ENCODE data around the gene ADAM11. TPM values are rescaled to one million over a fixed set of nuclear protein-coding genes. Genes with fewer than 3 reads are reported as not detected.
"Not testable (repeated sequence)": the region's sequence is repeated elsewhere in the genome, so short reads cannot be mapped to it uniquely, and the experiment has no call there.

Gene ADAM11
- total RNA-seq, 1 experiment from 2014 or later = 3.4 TPM

GRCh38 chr17:44794851-44795413 lies 36.1 kb downstream of the ADAM11 start:
- DNase-seq (ENCODE audit: low read depth) = peak; percentile 98

GRCh38 chr17:44795421-44795820 lies 36.6 kb downstream of the ADAM11 start:
- DNase-seq (ENCODE audit: low read depth) = no peak

- no peak for DNase-seq (ENCODE audit: low read depth)
Measured at GRCh38 chr17:44795928-44796327, 37.1 kb downstream of the ADAM11 start.

- no peak for DNase-seq (ENCODE audit: low read depth)
Measured at GRCh38 chr17:44796731-44797130, 37.9 kb downstream of the ADAM11 start.

GRCh38 chr17:44797802-44798201 lies 39.0 kb downstream of the ADAM11 start:
- DNase-seq (ENCODE audit: low read depth) = no peak

GRCh38 chr17:44798356-44798755 lies 39.6 kb downstream of the ADAM11 start:
- no peak for DNase-seq (ENCODE audit: low read depth)

GRCh38 chr17:44801880-44802279 lies 43.1 kb downstream of the ADAM11 start:
- DNase-seq (ENCODE audit: low read depth) = no peak

- no peak for DNase-seq (ENCODE audit: low read depth)
Measured at GRCh38 chr17:44804302-44805089, 45.7 kb downstream of the ADAM11 start.

- no peak for DNase-seq (ENCODE audit: low read depth)
Measured at GRCh38 chr17:44807093-44807816, 48.5 kb downstream of the ADAM11 start.

- no peak for DNase-seq (ENCODE audit: low read depth)
Measured at GRCh38 chr17:44807817-44808155, 49.0 kb downstream of the ADAM11 start.

GRCh38 chr17:44808156-44808555 lies 49.4 kb downstream of the ADAM11 start:
- DNase-seq (ENCODE audit: low read depth) = no peak

GRCh38 chr17:44808656-44809388 lies 50.0 kb downstream of the ADAM11 start:
- not testable (repeated sequence) for DNase-seq (ENCODE audit: low read depth)

GRCh38 chr17:44812263-44812662 lies 53.5 kb downstream of the ADAM11 start:
- DNase-seq (ENCODE audit: low read depth) = no peak

- not testable (repeated sequence) for DNase-seq (ENCODE audit: low read depth)
Measured at GRCh38 chr17:44818508-44818907, 59.7 kb downstream of the ADAM11 start.

- peak; percentile 93 for DNase-seq (ENCODE audit: low read depth)
Measured at GRCh38 chr17:44820631-44821212, 61.9 kb downstream of the ADAM11 start.

- DNase-seq (ENCODE audit: low read depth) = not testable (repeated sequence)
Measured at GRCh38 chr17:44825236-44825635, 66.4 kb downstream of the ADAM11 start.

GRCh38 chr17:44826123-44826790 lies 67.5 kb downstream of the ADAM11 start:
- peak; percentile 79 for DNase-seq (ENCODE audit: low read depth)

GRCh38 chr17:44827863-44828262 lies 69.1 kb downstream of the ADAM11 start:
- peak; percentile 33 for DNase-seq (ENCODE audit: low read depth)

GRCh38 chr17:44828919-44829522 lies 70.2 kb downstream of the ADAM11 start:
- DNase-seq (ENCODE audit: low read depth) = peak; percentile 42

Data from HT1080 (cell line).